Endodermal cell (in vitro differentiated cells): Measurements from ENCODE around the gene GYG1. TPM values are rescaled to one million over a fixed set of nuclear protein-coding genes. Genes with fewer than 3 reads are reported as not detected.

ENCODE experiments used
- DNase-seq: peaks from one replicate; pipeline ENCODE4 v3.0.0-alpha.2; 2017
- H3K27ac ChIP-seq: 2 replicates; pipeline ENCODE4 v1.5.1; 2013; ENCODE audit warnings: mild to moderate bottlenecking, low read depth, low read length, moderate library complexity
- H3K27me3 ChIP-seq: 2 replicates; pipeline ENCODE4 v1.6.1; 2013; ENCODE audit warnings: mild to moderate bottlenecking, low read length, moderate library complexity; ENCODE audit not compliant: insufficient read depth, control insufficient read depth, poor library complexity, severe bottlenecking
- H3K36me3 ChIP-seq: 2 replicates; pipeline ENCODE4 v1.7.0; 2013; ENCODE audit warnings: mild to moderate bottlenecking, low read length, moderate library complexity; ENCODE audit not compliant: control insufficient read depth, insufficient read depth
- H3K4me1 ChIP-seq: one replicate; pipeline ENCODE4 v1.7.0; 2013; ENCODE audit warnings: low read length; ENCODE audit not compliant: control insufficient read depth, insufficient read depth
- H3K4me3 ChIP-seq: 2 replicates; pipeline ENCODE4 v1.5.1; 2013; ENCODE audit warnings: mild to moderate bottlenecking, low read length, moderate library complexity
- H3K9ac ChIP-seq: 2 replicates; pipeline ENCODE4 v1.6.1; 2013; ENCODE audit warnings: mild to moderate bottlenecking, low read length, moderate library complexity; ENCODE audit not compliant: poor library complexity, severe bottlenecking; ENCODE audit errors: extremely low read depth
- H3K9me3 ChIP-seq: 2 replicates; pipeline ENCODE4 v1.6.1; 2013; ENCODE audit warnings: mild to moderate bottlenecking, low read length, moderate library complexity; ENCODE audit not compliant: control insufficient read depth
- H3K27ac Mint-ChIP-seq: 2 replicates; pipeline ENCODE4 v1.8.0; 2020; ENCODE audit warnings: mixed read lengths
- H3K27me3 Mint-ChIP-seq: 2 replicates; pipeline ENCODE4 v1.8.0; 2021; ENCODE audit warnings: mild to moderate bottlenecking, mixed read lengths; ENCODE audit not compliant: insufficient read depth
- H3K36me3 Mint-ChIP-seq: 2 replicates; pipeline ENCODE4 v1.8.0; 2020; ENCODE audit warnings: low read depth, mixed read lengths
- H3K4me1 Mint-ChIP-seq: 2 replicates; pipeline ENCODE4 v1.8.0; 2020; ENCODE audit warnings: mixed read lengths
- H3K4me3 Mint-ChIP-seq: 2 replicates; pipeline ENCODE4 v1.8.0; 2020; ENCODE audit warnings: mild to moderate bottlenecking, moderate library complexity, mixed read lengths
- H3K9me3 Mint-ChIP-seq: 2 replicates; pipeline ENCODE4 v1.8.0; 2020; ENCODE audit warnings: mild to moderate bottlenecking, mixed read lengths
- CTCF ChIP-seq: fragments of 200-600 bp; sonication (generic); conservative IDR thresholded peaks from 2 replicates; pipeline ENCODE4 v1.5.0; 2021; ENCODE audit warnings: antibody characterized with exemption, mild to moderate bottlenecking
- WGBS, 2 experiments: methylation state at CpG; one replicate each; pipeline versions ENCODE4 v1.1.5 to v1.1.7; 2013; ENCODE audit warnings: missing lambda C conversion rate in 2 of 2, mixed read lengths in 1 of 2; ENCODE audit not compliant: insufficient coverage in 1 of 2, insufficient read length in 1 of 2; 5-methylcytosine and 5-hydroxymethylcytosine counted together
- total RNA-seq, 2 donors: library from RNA; stranded (reverse); fragmentation: NEBNext Ultra II Directional in 1 of 2; extraction: Animal tissue kit (Norgen Biotek cat#: 25700) in 1 of 2; gene quantifications; 2 replicates in 1 of 2; 3 replicates in 1 of 2; pipeline ENCODE4 v1.2.1, GENCODE V29; 2021

Gene GYG1
- total RNA-seq, 2 donors from 2014 or later, result 22.2 to 30.6 TPM

- H3K27ac ChIP-seq, result no peak overlapping the region
- no peak overlapping the region for H3K9ac ChIP-seq
- Mint-ChIP-seq H3K4me1 (peaks cover 6% of the 10 kb centered on the region), H3K9me3 (no peaks in the 10 kb centered on the region), H3K27ac (no peak overlapping the region), H3K27me3 (no peaks in the 10 kb centered on the region), H3K36me3 (peaks cover 71% of the 10 kb centered on the region), H3K4me3 (no peak overlapping the region)
- no peak for TF ChIP-seq CTCF
- peaks cover 4% of the 10 kb centered on the region for H3K9me3 ChIP-seq
- no peak overlapping the region for H3K4me3 ChIP-seq
- no peaks in the 10 kb centered on the region for H3K4me1 ChIP-seq
- WGBS, 2 experiments, result 92 to 100% methylated on average over 1 of the region's 1 CpG
- no peaks in the 10 kb centered on the region for H3K27me3 ChIP-seq
- H3K36me3 ChIP-seq, result peaks cover 83% of the 10 kb centered on the region
- DNase-seq, result no peak
These were observed 66.9 kb downstream of the GYG1 start for GRCh38 chr3:149058198-149058597.

- Mint-ChIP-seq H3K4me1 (peaks cover 6% of the 10 kb centered on the region), H3K9me3 (no peaks in the 10 kb centered on the region), H3K27me3 (no peaks in the 10 kb centered on the region), H3K36me3 (peaks cover 71% of the 10 kb centered on the region), H3K4me3 (no peak overlapping the region), H3K27ac (no peak overlapping the region)
- Histone ChIP-seq H3K9me3 (peaks cover 4% of the 10 kb centered on the region), H3K27me3 (no peaks in the 10 kb centered on the region), H3K4me3 (no peak overlapping the region), H3K4me1 (no peaks in the 10 kb centered on the region), H3K36me3 (peaks cover 84% of the 10 kb centered on the region), H3K27ac (no peak overlapping the region), H3K9ac (no peak overlapping the region)
- TF ChIP-seq CTCF, result no peak
- 82% methylated on average over 1 of the region's 1 CpG; no CpG with 5 or more reads in 1 of the 2 experiments for WGBS, 2 experiments
- no peak for DNase-seq
These were observed 67.3 kb downstream of the GYG1 start for GRCh38 chr3:149058602-149059001.

GRCh38 chr3:149061776-149062175 is 70.4 kb downstream of the GYG1 start:
- Mint-ChIP-seq H3K4me3 (no peak overlapping the region), H3K4me1 (peaks cover 6% of the 10 kb centered on the region), H3K27me3 (no peaks in the 10 kb centered on the region), H3K27ac (no peak overlapping the region), H3K9me3 (no peaks in the 10 kb centered on the region), H3K36me3 (peaks cover 66% of the 10 kb centered on the region)
- 80 to 100% methylated on average over 1 to 2 of the region's 2 CpGs for WGBS, 2 experiments
- Histone ChIP-seq H3K9me3 (no peaks in the 10 kb centered on the region), H3K27ac (no peak overlapping the region), H3K9ac (no peak overlapping the region), H3K4me3 (no peak overlapping the region), H3K36me3 (peaks cover 88% of the 10 kb centered on the region), H3K27me3 (no peaks in the 10 kb centered on the region), H3K4me1 (no peaks in the 10 kb centered on the region)
- no peak for DNase-seq
- TF ChIP-seq CTCF, result no peak
